SW480 (cell line): ENCODE data around the gene MACROD2.

ENCODE experiments used
- DNase-seq: peaks from one replicate; pipeline ENCODE4 v3.0.0-alpha.2; 2016; ENCODE audit warnings: low spot score

MACROD2 gene

GRCh38 chr20:15220778-15221565 is 1225.7 kb downstream of the MACROD2 start:
- no peak for DNase-seq

GRCh38 chr20:15222502-15223330 is 1227.4 kb downstream of the MACROD2 start:
- no peak for DNase-seq

- DNase-seq = no peak
Observed at GRCh38 chr20:15224199-15224598, 1228.9 kb downstream of the MACROD2 start.

GRCh38 chr20:15227102-15227501 is 1231.8 kb downstream of the MACROD2 start:
- no peak for DNase-seq

- DNase-seq = no peak
Observed at GRCh38 chr20:15232243-15232642, 1236.9 kb downstream of the MACROD2 start.

GRCh38 chr20:15235471-15236198 is 1240.3 kb downstream of the MACROD2 start:
- DNase-seq = no peak

GRCh38 chr20:15236812-15237211 is 1241.5 kb downstream of the MACROD2 start:
- DNase-seq = peak; percentile 8

- no peak for DNase-seq
Observed at GRCh38 chr20:15239542-15240206, 1244.4 kb downstream of the MACROD2 start.

GRCh38 chr20:15240801-15241200 is 1245.5 kb downstream of the MACROD2 start:
- DNase-seq = no peak

GRCh38 chr20:15241681-15242080 is 1246.4 kb downstream of the MACROD2 start:
- DNase-seq = no peak

GRCh38 chr20:15242773-15243172 is 1247.5 kb downstream of the MACROD2 start:
- no peak for DNase-seq

GRCh38 chr20:15245896-15246295 is 1250.6 kb downstream of the MACROD2 start:
- no peak for DNase-seq

- no peak for DNase-seq
Observed at GRCh38 chr20:15248618-15249395, 1253.5 kb downstream of the MACROD2 start.

- no peak for DNase-seq
Observed at GRCh38 chr20:15251171-15251570, 1255.9 kb downstream of the MACROD2 start.

- no peak for DNase-seq
Observed at GRCh38 chr20:15252304-15252703, 1257.0 kb downstream of the MACROD2 start.

- DNase-seq = no peak
Observed at GRCh38 chr20:15253431-15253830, 1258.1 kb downstream of the MACROD2 start.

GRCh38 chr20:15256676-15257568 is 1261.6 kb downstream of the MACROD2 start:
- DNase-seq = no peak

- no peak for DNase-seq
Observed at GRCh38 chr20:15257569-15257870, 1262.2 kb downstream of the MACROD2 start.

GRCh38 chr20:15265581-15266309 is 1270.4 kb downstream of the MACROD2 start:
- DNase-seq = no peak

GRCh38 chr20:15267935-15268334 is 1272.6 kb downstream of the MACROD2 start:
- DNase-seq = no peak
